ENCODE results near the gene IQCE. TPM values are rescaled to one million over a fixed set of nuclear protein-coding genes. Genes with fewer than 3 reads are reported as not detected.

The IQCE gene
- total and polyA plus RNA-seq, 2 experiments from 2014 or later: 14.7 to 14.9 TPM

DNA sequence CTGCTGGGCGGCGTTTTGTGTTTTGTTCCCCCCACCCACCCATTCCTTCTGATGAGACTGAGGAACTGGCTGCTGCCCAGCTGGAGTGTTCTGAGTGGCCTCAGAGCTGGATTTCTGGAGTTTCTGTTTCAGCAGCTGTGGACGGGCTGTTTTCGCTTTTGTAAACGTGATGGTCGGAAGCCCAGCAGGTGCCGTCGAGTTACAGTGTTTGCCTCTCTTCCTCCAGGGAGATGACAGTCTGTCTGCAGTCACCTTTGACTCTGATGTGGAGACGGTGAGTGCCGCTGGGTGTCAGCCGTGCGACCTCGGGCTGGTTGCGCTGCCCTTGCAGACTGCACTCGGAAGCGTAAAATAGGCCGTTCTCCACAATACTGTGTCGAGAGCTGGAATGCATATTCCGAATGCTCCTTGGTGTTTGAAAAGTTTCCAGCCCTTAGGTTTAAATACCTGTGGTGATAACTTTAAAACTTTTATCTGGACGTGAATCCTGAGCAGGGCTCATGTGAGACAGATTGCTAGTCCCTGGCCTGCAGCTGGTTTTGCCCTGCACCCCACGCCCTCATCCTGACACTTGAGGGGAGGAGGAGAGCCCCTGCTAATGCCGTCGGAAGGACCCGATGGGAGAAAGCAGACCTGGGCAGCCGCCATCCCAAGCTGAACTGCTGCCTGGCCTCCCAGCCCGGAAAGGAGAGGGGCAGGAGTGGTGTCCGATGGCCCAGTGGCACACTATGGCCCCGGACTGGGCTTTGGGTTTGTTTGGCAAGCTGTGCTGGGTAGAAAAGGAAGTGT, 8.3 kb downstream of the IQCE start:
- WGBS, 2 experiments (ENCODE audit: low coverage in 1 of 2, low lambda C conversion rate in 2 of 2, missing lambda C conversion rate in 2 of 2): 52 to 53% methylated on average over 28 of the region's 28 CpGs
- Histone ChIP-seq H3K4me3 (no peak overlapping the region), H3K36me3 (ENCODE audit: low read depth) (no peaks in the 10 kb centered on the region), H2AFZ (no peak overlapping the region), H3K27me3 (replicated peaks; ENCODE audit: insufficient read depth) (no peaks in the 10 kb centered on the region), H3K9me2 (ENCODE audit: insufficient read depth) (no peaks in the 10 kb centered on the region), H3K4me1 (ENCODE audit: insufficient read depth) (no peaks in the 10 kb centered on the region), H3K9ac (no peak overlapping the region), H4K20me1 (ENCODE audit: insufficient read depth) (no peaks in the 10 kb centered on the region), H3K27ac (no peak overlapping the region), H3K9me3 (ENCODE audit: low read depth) (no peaks in the 10 kb centered on the region), H3K79me2 (ENCODE audit: insufficient read depth) (peaks cover 40% of the 10 kb centered on the region), H3F3A (ENCODE audit: insufficient read depth) (no peaks in the 10 kb centered on the region), H3K4me2 (ENCODE audit: unreplicated experiment) (no peak overlapping the region)
- TF ChIP-seq EZH2 (IDR thresholded peaks at IDR 0.05; ENCODE audit: insufficient read depth, poor library complexity, severe bottlenecking) (no peak), EZH2phosphoT487 (IDR thresholded peaks at IDR 0.05; ENCODE audit: insufficient read depth, low read depth) (no peak)
- in situ Hi-C loops (cut with MboI): no loop called here
- DNase-seq: peak; percentile 32

- no peaks in the 10 kb centered on the region for H3K4me1 ChIP-seq (ENCODE audit: insufficient read depth)
- no peaks in the 10 kb centered on the region for H3K9me3 ChIP-seq (ENCODE audit: low read depth)
- DNase-seq: peak; percentile 44
- WGBS, 2 experiments (ENCODE audit: low coverage in 1 of 2, low lambda C conversion rate in 2 of 2, missing lambda C conversion rate in 2 of 2): 63 to 70% methylated on average over 15 to 16 of the region's 16 CpGs
- in situ Hi-C loops (cut with MboI): no loop called here
- H3F3A ChIP-seq (ENCODE audit: insufficient read depth): no peaks in the 10 kb centered on the region
- no peak overlapping the region for H3K4me3 ChIP-seq
- H4K20me1 ChIP-seq (ENCODE audit: insufficient read depth): no peaks in the 10 kb centered on the region
- H3K4me2 ChIP-seq (ENCODE audit: unreplicated experiment): no peak overlapping the region
- H3K27ac ChIP-seq: no peak overlapping the region
- no peak overlapping the region for H2AFZ ChIP-seq
- H3K36me3 ChIP-seq (ENCODE audit: low read depth): no peaks in the 10 kb centered on the region
- no peaks in the 10 kb centered on the region for H3K9me2 ChIP-seq (ENCODE audit: insufficient read depth)
- no peaks in the 10 kb centered on the region for H3K27me3 ChIP-seq (replicated peaks; ENCODE audit: insufficient read depth)
- peaks cover 33% of the 10 kb centered on the region for H3K79me2 ChIP-seq (ENCODE audit: insufficient read depth)
- H3K9ac ChIP-seq: no peak overlapping the region
- TF ChIP-seq EZH2 (IDR thresholded peaks at IDR 0.05; ENCODE audit: insufficient read depth, poor library complexity, severe bottlenecking) (no peak), EZH2phosphoT487 (IDR thresholded peaks at IDR 0.05; ENCODE audit: insufficient read depth, low read depth) (no peak)
These were observed 9.0 kb downstream of the IQCE start for GRCh38 chr7:2567679-2568278.

DNA sequence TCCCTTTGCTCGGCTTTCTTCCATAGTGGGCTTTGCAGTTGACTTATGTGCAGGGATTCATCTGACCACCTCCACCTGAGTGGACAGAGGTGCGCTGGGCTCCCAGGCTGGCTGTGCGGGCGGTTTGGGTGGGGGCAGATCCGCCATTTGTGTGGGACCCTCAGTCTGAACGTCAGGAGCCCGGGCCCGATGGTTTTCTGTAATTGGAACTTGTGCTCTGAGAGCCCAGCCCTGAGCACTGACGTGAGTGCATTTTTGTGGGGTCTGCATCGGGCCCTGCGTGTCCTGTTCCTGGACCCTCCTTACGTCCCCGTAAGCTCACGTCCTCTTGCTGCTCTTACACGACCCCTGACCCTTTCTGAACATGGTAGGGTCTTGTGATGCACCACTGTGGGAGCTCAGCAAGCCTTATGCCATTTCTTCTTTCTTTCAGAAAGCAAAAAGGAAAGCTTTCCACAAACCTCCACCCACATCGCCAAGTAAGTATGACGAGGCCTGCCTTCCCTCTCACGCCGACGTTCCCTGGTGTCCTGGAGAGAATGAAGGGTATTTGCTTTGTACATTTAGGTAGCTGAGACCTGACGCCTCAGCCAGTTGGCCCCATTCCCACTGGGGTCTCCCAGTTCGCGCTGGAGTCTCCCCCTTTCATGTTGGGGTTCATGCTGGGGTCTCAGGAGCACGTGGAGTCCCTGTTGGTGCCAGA, 9.9 kb downstream of the IQCE start:
- TF ChIP-seq EZH2phosphoT487 (IDR thresholded peaks at IDR 0.05; ENCODE audit: insufficient read depth, low read depth) (no peak), EZH2 (IDR thresholded peaks at IDR 0.05; ENCODE audit: insufficient read depth, poor library complexity, severe bottlenecking) (no peak)
- no peak overlapping the region for H3K9ac ChIP-seq
- no peaks in the 10 kb centered on the region for H3K9me3 ChIP-seq (ENCODE audit: low read depth)
- in situ Hi-C loops (cut with MboI): no loop called here
- H3F3A ChIP-seq (ENCODE audit: insufficient read depth): no peaks in the 10 kb centered on the region
- 0 out of 2 replicates have a peak, but pooled peaks cover 4% of the 10 kb centered on the region for H3K36me3 ChIP-seq (ENCODE audit: low read depth)
- no peak overlapping the region for H3K4me3 ChIP-seq
- no peak overlapping the region for H2AFZ ChIP-seq
- no peak for DNase-seq
- peaks cover 24% of the 10 kb centered on the region for H3K79me2 ChIP-seq (ENCODE audit: insufficient read depth)
- 87 to 89% methylated on average over 24 of the region's 24 CpGs for WGBS, 2 experiments (ENCODE audit: low coverage in 1 of 2, low lambda C conversion rate in 2 of 2, missing lambda C conversion rate in 2 of 2)
- H3K27me3 ChIP-seq (replicated peaks; ENCODE audit: insufficient read depth): no peaks in the 10 kb centered on the region
- no peaks in the 10 kb centered on the region for H3K4me1 ChIP-seq (ENCODE audit: insufficient read depth)
- H3K4me2 ChIP-seq (ENCODE audit: unreplicated experiment): no peak overlapping the region
- no peak overlapping the region for H3K27ac ChIP-seq
- H3K9me2 ChIP-seq (ENCODE audit: insufficient read depth): no peaks in the 10 kb centered on the region
- no peaks in the 10 kb centered on the region for H4K20me1 ChIP-seq (ENCODE audit: insufficient read depth)

DNA sequence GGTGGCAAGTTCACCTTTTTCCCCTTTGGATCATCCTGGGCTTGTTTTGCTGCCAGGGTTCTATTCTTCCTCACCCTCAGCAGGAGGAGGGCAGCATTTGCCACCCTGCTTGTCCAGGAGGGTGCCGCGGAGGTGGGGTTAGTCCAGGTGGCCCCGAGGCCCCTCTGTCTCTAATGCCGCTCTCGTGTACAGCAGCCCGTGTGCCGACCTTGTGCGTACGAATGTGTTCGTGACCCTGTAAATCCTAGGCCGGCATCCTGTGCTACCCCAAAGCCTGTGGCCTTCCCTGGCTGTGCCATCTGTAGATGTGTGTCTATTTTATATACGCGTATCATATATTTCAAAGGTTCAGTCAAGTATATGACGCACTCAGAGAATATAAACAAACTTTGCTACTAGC, 10.6 kb downstream of the IQCE start:
- H3K9me3 ChIP-seq (ENCODE audit: low read depth): no peaks in the 10 kb centered on the region

More for the DNA sequence above, 10.6 kb downstream of the IQCE start:
- 0 out of 2 replicates have a peak, but pooled peaks cover 4% of the 10 kb centered on the region for H3K36me3 ChIP-seq (ENCODE audit: low read depth)
- H3K9me2 ChIP-seq (ENCODE audit: insufficient read depth): no peaks in the 10 kb centered on the region
- H3K4me3 ChIP-seq: no peak overlapping the region
- no peak overlapping the region for H3K4me2 ChIP-seq (ENCODE audit: unreplicated experiment)
- H3K79me2 ChIP-seq (ENCODE audit: insufficient read depth): peaks cover 17% of the 10 kb centered on the region
- no peak overlapping the region for H3K9ac ChIP-seq
- H3K27me3 ChIP-seq (replicated peaks; ENCODE audit: insufficient read depth): no peaks in the 10 kb centered on the region
- no peaks in the 10 kb centered on the region for H4K20me1 ChIP-seq (ENCODE audit: insufficient read depth)
- in situ Hi-C loops (cut with MboI): no loop called here
- 100% methylated on average over 14 of the region's 14 CpGs for WGBS, 2 experiments (ENCODE audit: low coverage in 1 of 2, low lambda C conversion rate in 2 of 2, missing lambda C conversion rate in 2 of 2)
- no peak overlapping the region for H2AFZ ChIP-seq
- no peak for DNase-seq
- H3K27ac ChIP-seq: no peak overlapping the region
- H3F3A ChIP-seq (ENCODE audit: insufficient read depth): no peaks in the 10 kb centered on the region
- H3K4me1 ChIP-seq (ENCODE audit: insufficient read depth): no peaks in the 10 kb centered on the region
- TF ChIP-seq EZH2 (IDR thresholded peaks at IDR 0.05; ENCODE audit: insufficient read depth, poor library complexity, severe bottlenecking): no peak
- no peak for TF ChIP-seq EZH2phosphoT487 (IDR thresholded peaks at IDR 0.05; ENCODE audit: insufficient read depth, low read depth)

All from GM23248 (cell line).